ENCODE data around the gene TACR1. TPM values are rescaled to one million over a fixed set of nuclear protein-coding genes. Genes with fewer than 3 reads are reported as not detected.

Gene TACR1
- total RNA-seq, 1 donor from 2014 or later = 0.07 TPM

- DNase-seq = no peak
- ATAC-seq = no peak
- intact Hi-C loops (cut with micrococcal nuclease) = no loop called here
Measured at GRCh38 chr2:75033516-75033915, 165.8 kb downstream of the TACR1 start.

- ATAC-seq = no peak
- no peak for DNase-seq
- intact Hi-C loops (cut with micrococcal nuclease) = no loop called here
Measured at GRCh38 chr2:75031906-75032803, 167.2 kb downstream of the TACR1 start.

- intact Hi-C loops (cut with micrococcal nuclease) = no loop called here
- DNase-seq (no peak), ATAC-seq (no peak)
Measured at GRCh38 chr2:75031171-75031570, 168.1 kb downstream of the TACR1 start.

- intact Hi-C loops (cut with micrococcal nuclease) = no loop called here
- DNase-seq = no peak
- ATAC-seq = no peak
Measured at GRCh38 chr2:75030218-75031009, 168.9 kb downstream of the TACR1 start.

GRCh38 chr2:75027886-75028285 is 171.4 kb downstream of the TACR1 start:
- ATAC-seq = no peak
- DNase-seq = no peak

GRCh38 chr2:75025633-75026380 is 173.5 kb downstream of the TACR1 start:
- ATAC-seq (no peak), DNase-seq (no peak)
- intact Hi-C loops (cut with micrococcal nuclease) = no loop called here

More at GRCh38 chr2:75027886-75028285, 171.4 kb downstream of the TACR1 start:
- intact Hi-C loops (cut with micrococcal nuclease) = no loop called here

- no peak for DNase-seq
- ATAC-seq = no peak
- intact Hi-C loops (cut with micrococcal nuclease) = no loop called here
Measured at GRCh38 chr2:75025216-75025615, 174.1 kb downstream of the TACR1 start.

- ATAC-seq (no peak), DNase-seq (no peak)
- intact Hi-C loops (cut with micrococcal nuclease) = no loop called here
Measured at GRCh38 chr2:75023666-75024455, 175.5 kb downstream of the TACR1 start.

- no peak for ATAC-seq
- intact Hi-C loops (cut with micrococcal nuclease) = no loop called here
- no peak for DNase-seq
Measured at GRCh38 chr2:75022516-75022915, 176.8 kb downstream of the TACR1 start.

- intact Hi-C loops (cut with micrococcal nuclease) = no loop called here
- DNase-seq (no peak), ATAC-seq (peak; percentile 63)
Measured at GRCh38 chr2:75021672-75022071, 177.6 kb downstream of the TACR1 start.

GRCh38 chr2:75020476-75020875 is 178.8 kb downstream of the TACR1 start:
- DNase-seq (no peak), ATAC-seq (no peak)
- intact Hi-C loops (cut with micrococcal nuclease) = no loop called here

- ATAC-seq (no peak), DNase-seq (no peak)
- intact Hi-C loops (cut with micrococcal nuclease) = no loop called here
Measured at GRCh38 chr2:75019790-75020189, 179.5 kb downstream of the TACR1 start.

GRCh38 chr2:75018162-75018561 is 181.2 kb downstream of the TACR1 start:
- intact Hi-C loops (cut with micrococcal nuclease) = no loop called here
- no peak for DNase-seq
- ATAC-seq = peak; percentile 37

- intact Hi-C loops (cut with micrococcal nuclease) = no loop called here
- DNase-seq (no peak), ATAC-seq (no peak)
Measured at GRCh38 chr2:75012080-75012479, 187.2 kb downstream of the TACR1 start.

- ATAC-seq = no peak
- DNase-seq = no peak
- intact Hi-C loops (cut with micrococcal nuclease) = no loop called here
Measured at GRCh38 chr2:75010571-75010970, 188.7 kb downstream of the TACR1 start.

GRCh38 chr2:75007819-75008218 is 191.5 kb downstream of the TACR1 start:
- no peak for ATAC-seq
- no peak for DNase-seq
- intact Hi-C loops (cut with micrococcal nuclease) = no loop called here

GRCh38 chr2:75007061-75007460 is 192.3 kb downstream of the TACR1 start:
- no peak for DNase-seq
- no peak for ATAC-seq
- intact Hi-C loops (cut with micrococcal nuclease) = no loop called here

GRCh38 chr2:75006041-75006440 is 193.3 kb downstream of the TACR1 start:
- no peak for ATAC-seq
- no peak for DNase-seq
- intact Hi-C loops (cut with micrococcal nuclease) = no loop called here

- no peak for DNase-seq
- intact Hi-C loops (cut with micrococcal nuclease) = no loop called here
- no peak for ATAC-seq
Measured at GRCh38 chr2:75003773-75004172, 195.5 kb downstream of the TACR1 start.

Measured in left ventricle myocardium superior (tissue), 1 donor.